DMS79 (cell line): ENCODE measurements around the gene LRRC58.
"Not testable (repeated sequence)": the region's sequence is repeated elsewhere in the genome, so short reads cannot be mapped to it uniquely, and the experiment has no call there.

Experiments used
- DNase-seq: peaks from one replicate; lab custom pipeline; 2025; lab: John Stamatoyannopoulos, UW

Gene LRRC58

DNA sequence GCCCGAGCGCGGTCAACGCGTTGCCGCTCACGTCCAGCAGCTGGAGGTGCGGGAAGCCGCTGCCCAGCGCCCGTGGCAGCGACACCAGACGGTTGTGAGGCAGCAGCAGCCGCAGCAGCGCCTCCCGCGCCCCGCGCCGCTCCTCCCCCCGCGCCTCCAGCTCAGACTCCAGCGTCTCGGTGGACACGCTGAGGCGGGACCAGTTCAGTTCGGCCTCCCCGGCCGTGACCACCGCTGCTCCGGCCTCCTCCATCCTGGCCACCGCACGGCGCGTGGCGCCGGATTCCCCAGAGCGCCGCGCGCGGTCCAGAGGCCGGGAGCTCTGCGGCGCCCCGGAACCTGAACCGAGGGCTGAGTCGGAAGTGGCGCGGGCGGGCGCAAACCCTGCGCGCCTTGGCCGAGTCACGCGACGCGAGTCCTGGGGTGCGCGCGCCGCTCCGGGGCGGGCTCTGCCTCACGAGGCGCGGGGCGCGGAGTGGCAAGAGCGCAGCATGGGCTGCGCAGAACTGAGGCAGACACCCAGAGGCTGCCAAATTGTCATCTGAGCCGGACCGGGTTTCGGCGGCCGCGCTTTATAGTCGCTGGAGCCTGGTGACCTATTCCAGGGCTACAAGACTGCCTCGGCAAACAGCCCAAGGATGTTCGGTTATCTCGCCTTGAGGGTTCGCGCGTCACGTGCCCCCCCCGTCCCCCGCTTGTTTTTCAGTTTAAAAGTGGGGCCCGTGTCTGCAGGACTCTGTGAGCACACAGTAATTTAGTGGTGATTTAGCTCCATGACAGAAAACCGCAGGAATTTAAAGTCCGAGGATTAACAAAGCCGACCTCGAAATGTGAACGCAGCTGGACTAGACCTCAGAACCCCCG, at the start of gene LRRC58:
Gene LRRC58 (minus strand): TSS at position 364 of the 864 bp plus-strand sequence. CDS start 111 bp downstream, at position 253.
- peak; percentile 90 for DNase-seq

DNA sequence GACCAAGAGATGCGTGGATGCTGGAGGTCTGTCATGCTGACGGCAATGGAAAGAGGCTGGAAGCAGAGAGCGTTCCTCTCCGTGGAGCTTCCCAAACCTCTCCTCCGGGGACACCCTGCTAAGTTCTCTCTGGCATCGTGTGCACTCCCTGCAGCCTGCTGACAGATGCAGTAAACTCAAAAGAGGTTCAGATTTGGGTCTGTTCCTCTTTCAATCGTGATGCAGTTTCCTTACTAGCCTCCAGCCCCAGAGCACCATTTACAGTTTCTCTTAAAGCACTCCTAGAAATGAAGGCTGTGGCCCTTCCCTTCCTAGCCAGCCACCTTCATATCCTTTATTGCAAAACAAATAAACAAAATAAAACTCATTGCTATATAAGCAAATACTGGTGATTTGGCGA, 47.3 kb upstream of the LRRC58 start:
- DNase-seq, result no peak

DNA sequence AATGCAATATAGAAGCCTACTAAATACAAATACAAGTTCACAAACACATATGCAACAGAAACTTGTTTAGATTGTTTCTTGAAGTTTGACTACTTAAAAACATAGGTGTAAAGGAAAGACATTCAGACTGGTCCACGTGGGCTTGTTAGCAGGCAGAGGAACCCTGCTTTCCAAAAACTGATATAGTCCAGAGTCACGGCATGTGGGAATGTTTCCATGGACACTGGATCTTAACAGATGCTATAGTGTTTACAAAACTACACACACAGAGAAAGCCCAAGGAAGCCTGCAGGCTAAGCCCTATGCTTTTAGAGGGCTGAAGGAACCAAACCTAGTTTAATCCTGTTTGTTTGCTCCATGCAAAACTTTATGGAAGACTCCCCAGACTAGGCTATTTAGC, 45.2 kb upstream of the LRRC58 start:
- DNase-seq, result no peak

DNA sequence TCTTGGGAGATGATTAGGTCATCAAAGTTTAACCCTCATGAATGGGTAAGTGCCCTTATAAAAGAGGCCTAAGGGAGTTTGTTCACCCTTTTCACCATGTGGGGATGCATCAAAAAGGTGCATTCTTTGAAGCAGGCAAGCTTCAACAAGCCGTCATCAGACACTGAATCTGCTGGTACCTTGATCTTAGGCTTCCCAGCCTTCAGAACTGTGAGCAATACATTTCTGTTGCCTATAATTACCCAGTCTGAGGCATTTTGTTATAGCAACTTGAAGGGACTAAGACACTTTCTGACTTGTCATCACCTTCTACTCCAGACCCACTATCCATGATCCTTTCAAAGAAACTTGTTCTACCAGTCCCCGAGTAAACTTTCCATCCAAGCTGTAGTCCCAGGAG, 44.6 kb upstream of the LRRC58 start:
- DNase-seq, result no peak

DNA sequence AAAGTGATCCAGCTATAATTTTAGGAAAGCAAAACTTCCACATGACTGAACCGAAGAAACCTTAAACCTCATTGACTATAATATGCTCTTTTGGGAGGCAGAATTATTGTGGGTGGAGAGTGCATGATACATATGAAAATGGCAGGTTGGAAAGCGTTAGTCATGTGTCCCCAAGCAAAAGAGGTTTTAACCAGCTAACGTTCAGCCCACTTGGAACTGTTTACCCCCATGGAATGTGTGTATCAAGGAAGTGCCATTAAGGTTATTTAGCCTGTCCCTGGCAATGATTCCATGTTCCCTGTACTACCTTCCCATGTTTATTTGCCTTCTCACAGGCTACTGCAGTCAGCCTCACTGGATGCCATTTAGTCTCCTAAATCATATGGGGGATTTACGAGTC, 44.1 kb upstream of the LRRC58 start:
- DNase-seq, result no peak

DNA sequence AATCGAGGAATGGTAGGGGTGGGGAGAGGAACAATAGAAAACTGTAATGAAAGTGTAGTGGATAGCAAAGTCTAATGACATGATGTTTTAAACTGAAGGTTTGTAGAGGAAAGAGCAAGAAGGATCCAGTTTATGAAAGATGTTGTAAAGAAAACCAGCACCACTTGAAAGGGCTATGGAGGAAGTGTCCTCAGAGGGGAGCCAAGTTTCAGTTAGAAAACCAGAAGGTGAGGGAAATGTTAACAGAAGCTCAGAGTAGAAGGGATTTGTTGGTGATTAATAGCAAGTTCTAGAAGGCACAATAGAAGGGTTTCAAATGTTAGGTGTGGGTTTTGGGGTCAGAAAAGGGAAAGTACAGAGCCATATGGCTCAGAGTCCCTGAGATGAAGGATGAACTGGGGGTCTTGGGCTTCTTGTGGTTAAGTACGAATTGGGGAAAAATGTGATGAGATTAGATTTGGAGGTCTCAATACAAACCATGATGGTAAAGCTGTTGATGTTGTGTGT, 33.8 kb upstream of the LRRC58 start:
- DNase-seq, result no peak

DNA sequence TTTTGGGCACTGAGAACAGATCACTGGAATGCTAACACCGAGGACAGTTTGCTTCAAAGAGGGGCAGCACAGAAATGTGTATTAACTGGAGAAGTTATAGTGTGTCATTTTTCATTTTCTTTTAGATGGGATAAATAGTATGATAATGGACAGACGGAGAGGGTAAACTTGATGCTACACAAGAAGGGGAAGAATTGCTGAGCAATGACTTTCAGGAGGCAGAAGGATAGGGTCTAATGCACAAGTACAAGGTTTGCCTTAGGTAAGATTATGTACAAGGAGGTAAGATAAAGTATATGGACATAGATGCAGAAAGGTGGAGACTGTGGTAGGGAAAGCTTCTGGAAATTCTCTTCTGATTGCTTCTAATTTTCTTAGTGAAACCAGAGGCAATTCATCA, 32.3 kb upstream of the LRRC58 start:
- no peak for DNase-seq

DNA sequence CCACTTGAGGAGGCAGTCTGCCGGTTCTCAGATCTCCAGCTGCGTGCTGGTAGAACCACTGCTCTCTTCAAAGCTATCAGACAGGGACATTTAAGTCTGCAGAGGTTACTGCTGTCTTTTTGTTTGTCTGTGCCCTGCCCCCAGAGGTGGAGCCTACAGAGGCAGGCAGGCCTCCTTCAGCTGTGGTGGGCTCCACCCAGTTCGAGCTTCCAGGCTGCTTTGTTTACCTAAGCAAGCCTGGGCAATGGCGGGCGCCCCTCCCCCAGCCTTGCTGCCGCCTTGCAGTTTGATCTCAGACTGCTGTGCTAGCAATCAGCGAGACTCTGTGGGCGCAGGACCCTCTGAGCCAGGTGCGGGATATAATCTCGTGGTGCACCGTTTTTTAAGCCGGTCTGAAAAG, 28.8 kb upstream of the LRRC58 start:
- not testable (repeated sequence) for DNase-seq

DNA sequence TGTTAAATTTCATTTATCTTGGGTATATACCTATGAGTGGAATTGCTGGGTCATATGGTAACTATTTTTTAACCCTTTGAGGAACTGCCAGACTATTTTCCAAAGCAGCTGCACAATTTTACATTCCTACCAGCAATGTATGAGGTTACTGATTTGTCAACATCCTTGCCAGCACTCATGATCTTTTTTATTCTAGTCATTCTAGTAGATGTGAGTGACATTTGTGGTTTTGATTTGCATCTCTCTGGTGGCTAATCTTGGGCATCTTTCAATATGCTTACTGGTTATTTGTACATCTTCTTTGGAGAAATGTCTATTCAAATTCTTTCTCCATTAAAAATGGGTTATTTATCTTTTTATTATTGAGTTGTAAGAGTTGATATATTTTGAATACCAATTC, 21.3 kb upstream of the LRRC58 start:
- DNase-seq, result no peak

DNA sequence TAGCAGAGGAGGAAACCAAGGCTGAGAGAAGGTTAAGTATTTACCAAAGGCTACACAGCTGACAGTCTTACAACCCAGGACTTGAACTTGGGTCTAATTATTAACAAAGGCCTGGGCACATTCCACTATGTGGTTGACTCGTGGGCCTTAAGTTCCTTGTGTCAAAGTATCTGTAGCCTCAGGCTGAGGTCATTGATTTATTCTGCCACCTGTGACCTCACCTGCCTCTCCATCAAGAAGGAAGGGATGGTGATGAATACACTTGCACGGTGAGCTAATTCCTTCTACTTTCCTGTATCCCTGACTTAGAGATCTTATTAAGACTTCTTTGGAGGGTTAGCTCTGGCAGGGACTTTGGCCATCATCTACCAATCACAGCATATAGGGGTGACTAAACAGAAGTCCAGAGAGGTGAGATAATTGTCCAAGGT, 19.9 kb upstream of the LRRC58 start:
- no peak for DNase-seq

DNA sequence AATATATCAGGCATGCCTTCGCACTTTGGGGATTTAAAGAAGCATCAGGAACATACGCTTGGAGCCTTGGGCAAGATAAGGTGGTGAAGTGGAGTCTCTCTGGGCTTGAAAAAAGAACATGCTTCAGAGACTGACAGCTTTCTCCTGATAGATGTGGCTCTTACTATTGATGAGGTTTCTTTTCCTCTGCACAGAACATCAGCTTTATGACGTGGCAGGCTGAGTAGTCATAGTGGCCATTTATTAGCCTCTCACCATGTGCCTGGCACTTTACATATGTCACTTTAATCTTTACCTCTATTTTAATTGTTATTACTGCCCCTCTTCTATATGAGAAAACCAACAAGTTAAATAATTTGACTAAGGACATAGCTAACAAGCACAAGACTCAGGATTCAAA, 19.0 kb upstream of the LRRC58 start:
- no peak for DNase-seq

DNA sequence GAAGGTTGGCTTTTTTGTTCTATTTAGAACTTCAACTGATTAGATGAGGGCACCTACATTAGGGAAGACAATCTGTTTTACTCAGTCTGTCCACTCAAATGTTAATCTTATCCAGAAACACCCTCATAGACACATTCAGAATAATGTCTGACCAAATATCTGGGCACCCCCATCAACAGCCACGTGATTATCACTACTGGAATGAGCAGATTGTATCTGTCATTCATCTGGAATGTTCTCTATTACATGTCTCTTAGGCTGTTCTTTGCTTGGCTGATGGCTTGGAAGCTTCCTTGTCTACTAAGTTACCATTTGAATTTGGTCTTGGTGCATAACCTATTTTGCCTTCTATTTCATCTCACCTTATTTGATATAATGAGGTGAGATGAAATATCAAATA, 15.7 kb upstream of the LRRC58 start:
- DNase-seq, result no peak

DNA sequence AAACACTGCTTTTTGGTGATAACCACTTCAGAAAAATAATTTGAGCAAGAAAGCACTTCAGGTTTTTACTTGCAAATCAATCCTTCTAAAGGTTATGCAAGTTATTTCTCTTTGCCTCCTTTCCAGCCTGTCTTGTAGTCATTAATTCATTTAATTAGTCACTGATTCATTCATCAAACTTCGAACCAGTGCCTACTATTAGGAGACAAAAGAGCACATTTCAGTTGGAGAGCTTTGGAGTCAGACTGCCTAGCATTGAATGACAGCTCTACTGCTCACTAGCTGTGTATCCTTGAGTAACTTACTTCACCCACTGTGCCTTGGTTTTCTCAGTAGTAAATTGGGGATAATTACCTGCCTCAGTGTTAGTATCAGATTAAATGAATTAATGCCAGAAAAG, 14.9 kb upstream of the LRRC58 start:
- no peak for DNase-seq

DNA sequence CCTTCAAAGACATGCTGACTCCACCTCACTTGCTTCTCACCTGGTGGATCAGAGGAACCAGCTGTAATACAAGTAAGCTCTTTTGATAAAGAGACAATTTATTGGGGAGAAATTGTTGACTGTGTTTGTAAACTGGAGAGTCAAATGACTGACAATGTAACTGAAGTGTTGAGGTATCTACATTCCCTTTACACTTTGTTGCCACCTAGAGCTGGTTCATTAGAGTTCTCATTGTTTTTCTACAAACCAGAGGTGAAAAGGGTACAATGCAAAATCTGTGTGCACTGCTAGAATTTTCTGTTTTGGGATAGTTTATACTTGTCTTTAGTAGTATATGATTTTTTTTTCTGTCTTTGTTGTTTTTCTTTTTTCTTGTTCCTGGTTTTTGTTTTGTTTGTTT, 8.7 kb upstream of the LRRC58 start:
- DNase-seq, result no peak

DNA sequence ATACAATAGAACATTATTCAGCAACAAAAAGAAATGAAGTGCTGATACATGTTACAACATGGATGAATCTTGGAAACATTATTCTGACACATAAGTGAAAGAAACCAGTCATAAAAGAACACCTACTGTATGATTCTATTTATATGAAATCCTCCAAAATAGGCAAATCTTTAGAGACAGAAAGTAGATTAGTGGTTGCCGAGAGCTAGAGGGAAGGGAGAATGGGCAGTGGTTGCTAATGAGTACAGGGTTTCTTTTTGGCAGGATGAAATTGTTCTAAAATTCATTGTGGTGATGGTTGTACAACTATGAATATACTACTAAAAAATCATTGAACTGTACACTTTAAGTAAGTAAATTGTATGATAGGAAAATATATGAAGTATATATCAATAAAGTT, 6.3 kb upstream of the LRRC58 start:
- DNase-seq, result no peak

DNA sequence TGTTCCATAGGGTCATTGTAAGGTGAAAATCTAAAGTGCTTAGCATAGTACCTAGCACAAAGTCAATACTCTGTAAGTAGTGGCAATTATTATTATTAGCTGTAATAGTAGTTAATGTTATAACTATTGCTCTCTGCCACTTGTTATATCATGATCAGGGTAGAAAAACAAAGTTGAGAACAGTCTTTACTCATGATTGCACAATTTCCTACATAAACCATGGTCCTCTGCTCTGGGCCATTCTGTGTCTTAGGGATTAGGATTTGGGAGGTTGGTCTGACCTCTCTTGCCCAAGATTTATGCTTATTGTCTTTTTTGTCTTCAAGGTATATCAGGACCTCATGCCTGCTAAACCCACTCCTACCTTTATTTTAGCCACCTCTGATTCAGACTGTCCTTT, 4.3 kb upstream of the LRRC58 start:
- DNase-seq, result no peak

DNA sequence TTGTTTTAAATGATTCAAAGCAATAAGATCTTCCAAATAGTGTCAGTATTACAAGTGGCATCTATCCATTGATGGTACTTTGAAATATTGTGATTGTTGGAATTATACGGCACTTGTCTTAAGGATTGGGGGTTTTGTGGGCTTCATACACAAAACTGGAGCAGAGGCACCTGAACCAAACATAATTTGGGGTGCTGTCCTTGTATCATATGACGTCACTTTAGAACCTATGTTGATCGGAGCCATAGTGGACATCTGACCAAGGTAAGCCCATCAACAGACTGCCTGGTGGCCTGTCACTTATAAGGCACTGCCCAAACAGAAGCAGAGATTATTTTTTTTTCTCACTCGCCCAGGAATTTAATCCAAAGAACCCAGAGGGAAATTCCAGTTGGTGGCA, 2.9 kb upstream of the LRRC58 start:
- DNase-seq, result no peak

DNA sequence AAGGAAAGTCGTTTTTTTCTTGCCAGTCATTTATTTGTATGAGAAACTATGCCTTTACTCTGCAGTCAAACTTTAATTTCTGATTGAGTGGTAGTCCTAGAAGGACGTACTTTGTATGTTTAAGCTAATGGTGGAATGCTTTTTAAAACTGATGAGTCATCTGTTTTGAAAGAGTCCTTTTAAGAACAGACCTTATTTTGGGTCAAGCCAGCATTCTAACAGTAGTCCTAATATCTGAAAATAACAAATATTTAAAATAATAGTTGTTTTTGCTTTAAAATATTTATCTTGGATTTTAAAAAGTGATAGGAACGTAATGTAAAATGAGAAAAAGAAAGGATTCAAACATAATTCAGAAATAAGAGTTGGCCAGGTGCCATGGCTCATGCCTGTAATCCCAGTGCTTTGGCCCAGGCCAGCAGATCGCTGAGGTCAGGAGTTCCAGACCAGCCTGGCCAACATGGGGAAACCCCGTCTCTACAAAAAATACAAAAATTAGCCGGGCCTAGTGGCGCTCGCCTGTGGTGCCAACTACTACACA, 1.3 kb upstream of the LRRC58 start:
- DNase-seq, result no peak

DNA sequence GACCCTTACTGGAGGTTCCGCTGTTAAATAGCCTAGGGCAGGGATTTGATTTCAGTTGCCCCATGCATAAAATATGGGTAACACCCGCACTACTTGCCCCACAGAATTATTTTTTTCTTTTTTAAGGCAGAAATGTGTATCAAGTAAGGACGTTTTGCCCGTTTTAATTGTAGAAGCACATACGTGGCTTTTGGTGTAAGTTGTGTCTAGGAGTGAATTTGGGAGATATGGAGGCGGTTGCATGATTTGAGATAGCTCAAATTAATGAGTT, 636 bp upstream of the LRRC58 start:
- no peak for DNase-seq

DNA sequence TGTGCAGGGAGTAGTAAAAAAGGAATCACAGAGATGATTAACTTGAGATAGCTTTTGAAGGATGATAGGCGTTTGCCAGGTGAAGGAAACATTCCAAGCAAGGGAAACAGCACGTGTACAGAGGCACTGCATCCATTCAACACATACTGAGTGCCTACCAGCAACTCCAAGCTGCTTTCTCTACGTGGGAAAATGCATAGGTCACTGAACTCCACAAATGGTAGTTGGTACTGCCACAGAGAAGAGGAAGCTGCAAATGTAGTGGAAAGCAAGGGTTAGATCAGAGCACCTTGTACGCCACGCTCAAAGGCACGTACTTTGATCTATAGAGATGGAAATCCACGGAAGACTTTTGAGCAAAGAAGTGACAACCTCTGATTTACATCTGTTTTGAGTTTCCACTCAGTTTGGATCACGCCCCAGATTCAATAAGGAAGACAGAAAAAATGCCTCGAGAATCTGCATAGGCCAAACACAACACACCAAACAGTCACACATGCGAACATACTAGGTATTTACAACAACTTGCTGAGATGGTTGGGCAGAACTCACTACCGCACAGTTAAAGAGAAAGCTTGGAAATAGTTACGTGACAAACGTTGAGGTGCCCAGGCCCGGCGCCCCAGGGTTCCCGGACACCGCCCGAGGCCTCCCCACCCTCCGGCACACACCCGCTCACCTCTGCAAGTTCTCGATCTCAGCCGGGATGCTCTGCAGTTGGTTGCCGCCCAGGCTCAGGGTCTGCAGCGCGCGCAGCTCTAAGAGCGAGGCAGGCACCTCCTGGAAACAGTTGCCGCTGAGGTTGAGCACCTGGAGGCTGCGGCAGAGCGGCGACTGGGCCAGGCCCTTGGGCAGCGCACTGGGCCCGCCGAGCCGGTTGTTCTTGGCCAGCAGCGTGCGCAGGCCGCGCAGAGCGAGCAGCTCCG, 826 bp downstream of the LRRC58 start:
- DNase-seq, result peak; percentile 40

DNA sequence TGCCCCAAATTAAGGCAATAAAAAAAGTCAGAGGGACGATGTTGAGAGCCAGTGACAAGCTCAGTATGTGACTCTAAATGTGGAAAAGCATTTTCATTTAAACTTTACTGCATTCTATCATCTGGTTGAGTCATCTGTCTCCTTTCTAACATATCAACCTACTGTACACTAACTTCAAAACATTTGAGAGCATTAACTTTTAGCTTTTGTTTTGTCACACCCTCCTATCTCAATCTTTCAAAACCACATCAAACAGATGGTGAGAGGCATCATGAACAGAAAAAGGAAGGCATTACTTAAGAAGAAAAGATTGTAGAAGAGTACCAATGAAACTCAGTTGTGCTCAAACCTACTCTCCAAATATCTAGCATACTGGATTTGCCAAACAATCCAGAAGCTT, 4.8 kb downstream of the LRRC58 start:
- DNase-seq, result no peak

DNA sequence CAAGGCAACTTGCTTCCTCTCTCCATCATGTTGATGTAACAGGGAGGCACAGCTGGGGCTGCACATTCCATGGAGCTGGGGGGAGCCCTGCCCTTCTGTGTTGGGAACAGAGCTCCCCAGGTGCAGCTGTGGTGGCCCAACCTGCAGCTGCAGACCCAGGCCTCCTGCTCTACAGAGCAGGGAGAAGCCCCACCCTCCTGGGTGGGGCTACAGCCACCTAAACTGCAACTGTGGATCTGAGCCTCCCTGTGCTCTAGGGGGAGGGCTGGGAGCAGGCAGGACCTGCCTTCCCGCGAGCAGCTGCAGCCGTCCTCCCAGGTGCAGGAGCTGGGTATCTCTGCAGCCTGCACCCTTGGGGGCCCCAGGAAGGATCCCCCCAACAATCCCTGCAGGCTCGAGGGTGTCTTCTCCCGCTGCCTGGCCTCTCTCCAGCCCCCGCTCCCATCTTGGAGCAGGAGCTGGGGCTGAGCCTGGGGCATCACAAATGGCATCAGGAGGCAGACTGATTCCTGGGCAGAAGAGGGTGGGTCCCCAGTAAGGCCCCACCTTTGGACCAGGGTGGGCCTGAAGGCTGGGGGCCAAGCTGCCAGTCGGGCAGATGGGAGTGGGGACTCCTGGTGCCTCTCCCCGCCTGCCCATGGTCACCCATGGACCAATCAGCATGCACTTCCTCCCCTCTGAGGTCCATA, 7.4 kb downstream of the LRRC58 start:
- no peak for DNase-seq
